HG03565 (cell line): ENCODE data around the gene CYP2A7.
"Not testable (repeated sequence)": the region's sequence is repeated elsewhere in the genome, so short reads cannot be mapped to it uniquely, and the experiment has no call there.

Experiments used
- ATAC-seq: cut with Tn5 transposase; IDR thresholded peaks from one replicate; pipeline ENCODE4 v1.9.1; 2021; ENCODE audit warnings: mild to moderate bottlenecking, moderate library complexity; ENCODE audit not compliant: unreplicated experiment

Gene CYP2A7

GRCh38 chr19:40899964-40900363 is 17.9 kb upstream of the CYP2A7 start:
- ATAC-seq, result not testable (repeated sequence)

- ATAC-seq, result not testable (repeated sequence)
Measured at GRCh38 chr19:40896843-40897789, 15.1 kb upstream of the CYP2A7 start.

- no peak for ATAC-seq
Measured at GRCh38 chr19:40896418-40896796, 14.4 kb upstream of the CYP2A7 start.

DNA sequence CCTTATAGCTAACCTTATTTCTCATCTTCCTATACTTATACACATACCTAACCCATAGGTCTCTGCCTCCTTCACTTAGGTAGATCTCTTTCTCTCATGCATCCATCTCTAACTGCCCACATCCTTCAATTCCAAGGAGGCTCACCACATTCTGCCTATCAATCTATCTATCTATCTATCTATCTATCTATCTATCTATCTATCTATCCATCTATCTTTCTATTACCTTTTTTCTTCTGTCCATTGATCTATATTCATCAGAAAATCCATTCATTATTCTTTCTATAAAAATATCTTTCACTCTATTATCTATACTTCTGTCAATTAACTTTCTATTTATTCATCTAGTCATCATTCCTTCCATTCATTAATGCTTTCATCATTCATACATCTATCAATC is 11.1 kb upstream of the CYP2A7 start:
- ATAC-seq, result no peak

DNA sequence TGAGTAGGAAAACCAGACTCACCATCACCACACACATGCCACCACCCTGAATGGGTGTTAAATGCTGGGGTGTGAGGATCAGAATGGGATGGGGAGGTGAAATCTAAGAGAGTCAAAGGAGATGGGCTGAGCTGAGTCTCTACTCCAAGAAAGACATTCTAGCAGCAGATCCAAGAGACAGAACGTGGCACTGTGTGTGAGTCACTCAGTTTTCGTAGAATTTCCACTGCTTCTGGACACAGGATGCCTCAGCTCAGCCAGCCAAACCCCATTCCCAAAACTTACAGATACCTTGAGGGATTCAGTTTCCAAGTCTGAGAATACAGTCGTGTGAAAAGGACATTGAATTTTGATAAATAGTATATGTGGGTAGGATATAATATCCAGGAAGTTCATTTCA is 7.3 kb upstream of the CYP2A7 start:
- no peak for ATAC-seq

- no peak for ATAC-seq
Measured at GRCh38 chr19:40888191-40888590, 6.2 kb upstream of the CYP2A7 start.

GRCh38 chr19:40884187-40884931 is 2.3 kb upstream of the CYP2A7 start:
- not testable (repeated sequence) for ATAC-seq

- ATAC-seq, result not testable (repeated sequence)
Measured at GRCh38 chr19:40879349-40879748, 2.7 kb downstream of the CYP2A7 start.

DNA sequence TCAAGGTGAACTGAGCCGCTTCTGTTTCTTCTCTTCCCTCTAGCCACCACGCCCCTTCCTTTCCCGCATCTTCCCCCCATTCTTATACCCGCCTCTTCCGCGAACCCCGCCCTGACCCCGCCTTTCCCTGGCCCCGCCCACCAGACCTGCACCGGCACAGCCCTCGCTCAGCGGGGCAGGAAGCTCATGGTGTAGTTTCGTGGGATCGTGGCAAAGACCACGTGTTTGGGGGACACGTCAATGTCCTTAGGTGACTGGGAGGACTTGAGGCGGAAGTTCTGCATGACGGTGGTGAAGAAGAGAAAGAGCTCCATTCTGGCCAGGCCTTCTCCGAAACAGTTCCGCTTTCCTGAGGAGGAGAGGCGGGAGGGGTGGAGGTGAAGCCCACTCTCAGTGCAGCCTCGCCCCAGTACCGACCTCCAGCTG is 6.5 kb downstream of the CYP2A7 start:
- ATAC-seq, result not testable (repeated sequence)

DNA sequence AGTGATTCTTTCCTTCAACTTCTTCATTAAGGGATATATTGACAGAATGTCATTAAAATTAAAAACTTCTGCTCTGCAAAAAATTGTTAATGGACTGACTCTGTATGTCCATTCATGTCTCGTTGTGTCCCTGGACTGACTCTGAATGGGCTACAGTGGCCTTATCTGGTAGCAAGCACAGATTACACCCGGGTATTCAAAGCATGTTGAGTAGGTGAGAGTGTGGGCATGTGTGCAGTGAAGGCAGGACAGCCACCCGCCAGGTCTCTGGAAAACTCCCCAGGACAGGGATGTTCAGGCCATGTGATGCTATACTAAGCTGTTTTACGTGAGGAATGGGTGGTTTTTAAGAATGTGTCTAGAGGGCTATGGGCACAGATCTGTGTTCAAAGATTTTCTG is 7.2 kb downstream of the CYP2A7 start:
- ATAC-seq, result not testable (repeated sequence)

DNA sequence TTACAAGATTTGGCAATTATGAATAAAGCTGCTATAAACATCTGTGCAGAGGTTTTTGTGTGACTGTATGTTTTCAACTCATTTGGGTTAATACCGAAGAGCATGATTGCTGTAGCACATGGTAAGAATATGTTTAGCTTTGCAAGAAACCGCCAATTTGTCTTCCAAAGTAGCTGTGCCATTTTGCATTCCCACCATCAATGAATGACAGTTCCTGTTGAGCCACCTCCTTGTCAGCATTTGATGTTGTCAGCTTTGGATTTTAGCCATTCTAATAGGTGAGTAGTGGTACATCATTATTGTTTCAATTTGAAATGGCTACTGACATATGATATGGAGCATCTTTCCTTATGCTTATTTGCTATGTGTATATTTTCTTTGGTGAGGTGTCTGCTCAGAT is 8.2 kb downstream of the CYP2A7 start:
- not testable (repeated sequence) for ATAC-seq

GRCh38 chr19:40872209-40872608 is 9.8 kb downstream of the CYP2A7 start:
- no peak for ATAC-seq

- no peak for ATAC-seq
Measured at GRCh38 chr19:40867701-40868100, 14.3 kb downstream of the CYP2A7 start.

DNA sequence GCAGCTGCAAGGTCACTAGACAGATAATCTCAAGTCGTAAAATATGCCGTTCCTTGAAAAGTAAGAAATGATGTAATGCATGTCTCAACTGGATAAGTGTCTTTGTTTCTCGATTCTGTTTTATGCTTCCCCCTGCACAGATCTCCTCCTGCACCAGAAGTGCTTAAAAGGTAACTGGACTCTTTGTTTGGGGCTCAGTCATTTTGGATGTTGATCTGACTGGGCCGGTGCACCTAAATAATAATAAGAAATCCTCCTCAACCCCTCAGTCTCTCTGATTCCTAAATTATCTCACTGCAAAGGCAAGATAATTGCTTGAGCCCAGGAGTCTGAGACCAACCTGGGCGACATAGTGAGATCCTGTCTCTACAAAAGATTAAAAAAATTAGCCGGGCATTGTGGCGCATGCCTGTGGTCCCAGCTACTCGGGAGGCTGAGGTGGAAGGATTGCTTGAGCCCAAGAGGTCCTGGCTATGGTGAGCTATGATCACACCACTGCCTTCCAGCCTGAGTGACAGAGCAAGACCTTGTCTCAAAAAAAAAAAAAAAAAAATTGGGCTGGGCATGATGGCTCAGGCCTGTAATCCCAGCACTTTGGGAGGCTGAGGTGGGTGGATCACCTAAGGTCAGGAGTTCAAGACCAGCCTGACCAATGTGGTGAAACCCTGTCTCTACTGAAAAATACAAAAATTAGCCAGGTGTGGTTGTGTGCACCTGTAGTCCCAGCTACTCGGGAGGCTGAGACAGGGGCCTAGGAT is 17.1 kb downstream of the CYP2A7 start:
- not testable (repeated sequence) for ATAC-seq

GRCh38 chr19:40862785-40863184 is 19.2 kb downstream of the CYP2A7 start:
- no peak for ATAC-seq

GRCh38 chr19:40862333-40862732 is 19.7 kb downstream of the CYP2A7 start:
- no peak for ATAC-seq

- no peak for ATAC-seq
Measured at GRCh38 chr19:40858109-40858508, 23.9 kb downstream of the CYP2A7 start.

DNA sequence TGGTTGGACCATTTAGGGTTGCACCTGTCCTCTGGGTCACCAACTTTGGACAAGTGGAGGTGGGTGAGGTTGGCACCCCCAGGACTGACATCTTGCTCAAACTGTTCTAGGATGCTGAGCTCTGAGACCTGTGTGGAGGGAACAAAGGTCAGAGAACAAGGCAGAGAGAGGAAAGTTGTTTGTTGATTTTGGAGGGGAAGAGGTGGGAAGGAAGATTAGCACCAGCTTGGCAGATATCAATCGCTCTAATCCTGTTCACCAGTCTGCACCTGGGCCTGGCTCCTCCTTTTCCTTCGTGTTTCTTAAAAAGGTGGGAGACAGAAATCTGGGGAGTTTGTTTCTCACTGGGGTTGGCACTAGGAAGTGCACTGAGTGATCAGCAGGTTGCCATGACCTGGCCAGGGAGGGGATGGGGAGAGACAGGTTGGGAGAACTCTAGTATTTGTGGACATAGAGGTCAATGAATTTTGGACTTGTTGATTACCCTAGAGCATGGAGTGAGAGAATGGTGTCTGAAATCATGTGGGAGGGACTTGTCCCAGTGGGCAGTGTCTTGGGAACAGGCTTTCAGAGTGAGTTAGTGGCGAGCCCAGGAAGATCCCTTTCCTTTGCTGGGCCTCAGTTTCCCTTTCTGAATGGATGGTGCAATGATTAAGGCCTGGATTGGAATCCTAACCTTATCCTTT is 29.4 kb downstream of the CYP2A7 start:
- not testable (repeated sequence) for ATAC-seq

DNA sequence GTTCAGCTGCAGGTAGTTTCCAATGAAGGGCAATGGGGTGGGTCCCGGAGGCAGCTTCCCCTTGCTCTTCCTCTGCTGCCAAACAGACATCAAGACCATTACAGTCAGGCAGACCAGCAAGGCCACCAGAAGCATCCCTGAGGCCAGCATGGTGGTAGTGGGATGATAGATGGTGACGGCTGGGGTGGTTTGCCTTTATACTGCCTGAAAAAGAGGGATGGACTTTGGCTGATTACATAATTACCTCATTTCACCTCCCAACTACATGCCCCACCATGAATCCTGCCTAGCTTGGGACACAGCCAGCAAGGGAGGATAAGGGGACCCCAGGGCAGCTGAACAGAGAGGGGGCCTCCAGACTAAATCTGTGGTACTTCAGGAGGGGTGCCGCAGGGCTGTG is 31.8 kb downstream of the CYP2A7 start, which contains the start of gene CYP2A6:
Gene CYP2A6 (minus strand): TSS at position 171 of the 400 bp plus-strand sequence. CDS start 21 bp downstream, at position 150.
- ATAC-seq, result not testable (repeated sequence)

DNA sequence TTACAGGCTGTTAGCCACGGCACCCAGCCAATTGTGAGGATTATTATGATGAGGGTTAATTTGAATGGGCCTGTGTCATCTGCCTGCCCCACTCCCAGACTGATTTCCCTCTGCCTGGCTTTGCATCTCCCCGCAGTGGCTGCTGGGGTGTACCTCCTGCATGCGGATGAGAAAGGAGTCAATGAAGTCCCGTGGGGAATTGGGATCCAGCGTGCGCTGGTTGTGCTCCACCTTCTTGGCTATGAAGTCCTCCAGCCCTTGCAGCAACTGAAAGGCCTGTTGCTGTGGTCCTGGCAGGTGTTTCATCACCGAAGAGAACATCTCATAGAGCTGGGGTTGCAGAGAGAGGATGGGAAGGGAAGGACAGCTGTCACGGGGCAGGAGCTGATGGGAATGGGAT is 35.3 kb downstream of the CYP2A7 start:
- not testable (repeated sequence) for ATAC-seq
